Measurements from ENCODE around the gene TSPYL4.

The TSPYL4 gene

DNA sequence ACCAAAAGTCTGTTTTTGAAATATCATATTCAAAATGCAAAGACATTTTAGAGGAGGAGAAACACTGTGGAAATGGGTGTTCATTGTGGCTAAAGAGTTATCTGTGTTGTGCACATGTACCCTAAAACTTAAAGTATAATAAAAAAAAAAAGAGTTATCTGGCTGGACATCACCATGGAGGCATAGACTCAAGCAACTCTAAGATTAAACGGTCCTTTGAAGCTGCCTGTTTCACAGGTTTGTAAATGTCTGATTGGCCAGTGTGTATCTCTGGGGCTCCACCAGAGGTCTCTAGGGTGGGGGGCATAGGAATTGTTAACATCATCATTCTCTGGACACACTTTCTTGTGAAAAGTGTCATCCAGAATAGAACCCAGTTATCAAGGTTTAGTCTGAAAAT lies 39.2 kb downstream of the TSPYL4 start:
- Histone ChIP-seq H3K27me3 (replicated peaks; ENCODE audit: control insufficient read depth, insufficient read depth, low read length) (no peaks in the 10 kb centered on the region), H3K36me3 (ENCODE audit: control insufficient read depth, insufficient read depth, low read length) (peaks cover 2% of the 10 kb centered on the region; the same call in 1 of the 2 replicates), H3K4me3 (replicated peaks; ENCODE audit: low read depth, low read length) (no peak overlapping the region)
- DNase-seq (ENCODE audit: extremely low read depth, insufficient read length), result no peak
- TF ChIP-seq, protein P1, sequence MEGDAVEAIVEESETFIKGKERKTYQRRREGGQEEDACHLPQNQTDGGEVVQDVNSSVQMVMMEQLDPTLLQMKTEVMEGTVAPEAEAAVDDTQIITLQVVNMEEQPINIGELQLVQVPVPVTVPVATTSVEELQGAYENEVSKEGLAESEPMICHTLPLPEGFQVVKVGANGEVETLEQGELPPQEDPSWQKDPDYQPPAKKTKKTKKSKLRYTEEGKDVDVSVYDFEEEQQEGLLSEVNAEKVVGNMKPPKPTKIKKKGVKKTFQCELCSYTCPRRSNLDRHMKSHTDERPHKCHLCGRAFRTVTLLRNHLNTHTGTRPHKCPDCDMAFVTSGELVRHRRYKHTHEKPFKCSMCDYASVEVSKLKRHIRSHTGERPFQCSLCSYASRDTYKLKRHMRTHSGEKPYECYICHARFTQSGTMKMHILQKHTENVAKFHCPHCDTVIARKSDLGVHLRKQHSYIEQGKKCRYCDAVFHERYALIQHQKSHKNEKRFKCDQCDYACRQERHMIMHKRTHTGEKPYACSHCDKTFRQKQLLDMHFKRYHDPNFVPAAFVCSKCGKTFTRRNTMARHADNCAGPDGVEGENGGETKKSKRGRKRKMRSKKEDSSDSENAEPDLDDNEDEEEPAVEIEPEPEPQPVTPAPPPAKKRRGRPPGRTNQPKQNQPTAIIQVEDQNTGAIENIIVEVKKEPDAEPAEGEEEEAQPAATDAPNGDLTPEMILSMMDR (IDR thresholded peaks at IDR 0.05; ENCODE audit: insufficient read depth, low read length, poor library complexity, severe bottlenecking), result no peak

DNA sequence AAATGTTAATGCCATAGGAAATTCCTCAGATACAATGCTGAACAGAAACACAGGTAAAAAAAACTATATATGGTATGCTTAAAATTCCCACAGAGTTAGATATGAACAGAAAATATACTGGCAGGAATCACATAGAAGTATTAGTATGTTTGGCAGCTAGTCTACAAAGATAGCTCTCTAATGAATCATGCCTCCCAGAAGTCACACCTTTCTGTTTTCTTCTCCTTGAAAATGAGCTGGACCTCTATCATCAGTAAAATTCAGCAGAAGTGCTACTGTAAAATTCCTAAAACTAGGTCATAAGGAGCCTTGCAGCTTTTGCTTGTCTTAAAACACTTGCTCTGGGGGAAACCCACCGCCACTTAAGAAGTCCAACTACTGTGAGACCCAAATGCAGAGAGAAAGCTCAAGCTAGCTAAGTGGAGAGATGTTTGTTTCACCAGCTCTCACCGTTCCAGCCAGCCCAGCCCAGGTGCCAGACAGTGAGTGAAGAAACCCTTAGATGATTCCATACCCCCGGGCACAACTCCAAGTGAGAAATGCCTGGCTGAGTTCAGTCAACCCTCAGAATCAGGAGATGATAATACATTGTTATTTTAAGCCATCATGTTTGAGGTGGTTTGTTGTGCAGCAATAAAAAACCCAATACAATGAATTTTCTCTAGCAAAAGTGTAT lies 43.0 kb downstream of the TSPYL4 start:
- TF ChIP-seq, protein P1 (IDR thresholded peaks at IDR 0.05; ENCODE audit: insufficient read depth, low read length, poor library complexity, severe bottlenecking), result no peak
- H3K36me3 ChIP-seq (ENCODE audit: control insufficient read depth, insufficient read depth, low read length), result peaks cover 2% of the 10 kb centered on the region; the same call in 1 of the 2 replicates
- DNase-seq (ENCODE audit: extremely low read depth, insufficient read length), result no peak
- H3K4me3 ChIP-seq (replicated peaks; ENCODE audit: low read depth, low read length), result no peak overlapping the region
- H3K27me3 ChIP-seq (replicated peaks; ENCODE audit: control insufficient read depth, insufficient read depth, low read length), result no peaks in the 10 kb centered on the region

DNA sequence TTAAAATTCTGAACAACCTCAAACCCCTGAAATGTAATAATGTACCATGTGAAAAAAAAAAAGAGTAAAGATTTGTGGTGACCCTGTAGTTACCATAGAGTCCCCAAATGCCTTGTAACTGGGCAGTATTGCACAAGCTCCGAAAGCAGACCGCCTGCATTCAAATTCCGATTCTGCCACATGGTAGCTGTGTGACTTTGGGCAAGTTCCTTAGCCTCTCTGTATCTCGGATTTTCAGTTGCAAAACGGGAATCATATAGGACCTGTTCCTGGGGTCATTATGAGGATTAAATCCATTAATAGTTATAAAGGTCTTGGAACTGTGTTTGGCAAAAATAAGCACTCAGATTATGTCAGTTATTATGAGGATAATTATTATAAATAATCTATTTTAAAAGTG lies 43.6 kb downstream of the TSPYL4 start:
- Histone ChIP-seq H3K36me3 (ENCODE audit: control insufficient read depth, insufficient read depth, low read length) (peaks cover 2% of the 10 kb centered on the region; the same call in 1 of the 2 replicates), H3K4me3 (replicated peaks; ENCODE audit: low read depth, low read length) (no peak overlapping the region), H3K27me3 (replicated peaks; ENCODE audit: control insufficient read depth, insufficient read depth, low read length) (no peaks in the 10 kb centered on the region)
- TF ChIP-seq, protein P1 (IDR thresholded peaks at IDR 0.05; ENCODE audit: insufficient read depth, low read length, poor library complexity, severe bottlenecking), result no peak
- no peak for DNase-seq (ENCODE audit: extremely low read depth, insufficient read length)

DNA sequence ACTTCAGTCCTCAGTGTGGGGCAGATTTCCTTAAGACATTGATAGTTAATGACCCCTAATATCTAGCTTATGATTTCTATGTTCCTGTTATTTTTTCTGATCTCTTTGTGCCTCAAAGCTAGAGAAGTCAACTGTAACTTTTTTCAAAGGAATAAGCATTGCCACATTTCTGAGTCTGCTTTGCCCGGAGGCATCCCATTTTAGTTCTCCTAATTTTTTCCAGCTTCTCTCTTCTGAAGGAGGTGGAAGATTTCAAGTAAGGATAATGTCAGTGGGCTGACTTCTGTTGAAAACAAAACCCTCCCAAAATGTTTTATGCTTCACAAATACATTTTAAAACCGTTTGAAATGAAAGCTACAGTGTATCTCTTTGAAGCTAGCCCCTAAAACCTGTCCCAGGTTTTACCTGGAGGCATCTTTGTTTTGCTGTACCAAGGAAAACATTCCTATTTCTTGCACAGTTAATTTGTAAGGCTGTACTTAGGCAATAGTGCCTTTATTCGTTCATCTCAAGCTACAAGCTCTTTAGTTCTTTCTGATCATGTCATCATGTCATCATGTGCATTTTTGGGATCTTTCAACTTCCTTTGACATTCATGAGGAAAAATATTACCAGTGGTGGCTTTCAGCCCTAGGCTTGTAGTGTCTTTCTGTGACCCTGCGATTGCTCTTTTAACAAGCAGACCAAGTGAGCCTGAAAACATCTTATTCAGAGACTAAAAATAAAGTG lies 45.7 kb downstream of the TSPYL4 start:
- peaks cover 2% of the 10 kb centered on the region; the same call in 1 of the 2 replicates for H3K36me3 ChIP-seq (ENCODE audit: control insufficient read depth, insufficient read depth, low read length)
- no peak overlapping the region for H3K4me3 ChIP-seq (replicated peaks; ENCODE audit: low read depth, low read length)
- DNase-seq (ENCODE audit: extremely low read depth, insufficient read length), result no peak
- TF ChIP-seq, protein P1 (IDR thresholded peaks at IDR 0.05; ENCODE audit: insufficient read depth, low read length, poor library complexity, severe bottlenecking), result no peak
- H3K27me3 ChIP-seq (replicated peaks; ENCODE audit: control insufficient read depth, insufficient read depth, low read length), result no peaks in the 10 kb centered on the region

DNA sequence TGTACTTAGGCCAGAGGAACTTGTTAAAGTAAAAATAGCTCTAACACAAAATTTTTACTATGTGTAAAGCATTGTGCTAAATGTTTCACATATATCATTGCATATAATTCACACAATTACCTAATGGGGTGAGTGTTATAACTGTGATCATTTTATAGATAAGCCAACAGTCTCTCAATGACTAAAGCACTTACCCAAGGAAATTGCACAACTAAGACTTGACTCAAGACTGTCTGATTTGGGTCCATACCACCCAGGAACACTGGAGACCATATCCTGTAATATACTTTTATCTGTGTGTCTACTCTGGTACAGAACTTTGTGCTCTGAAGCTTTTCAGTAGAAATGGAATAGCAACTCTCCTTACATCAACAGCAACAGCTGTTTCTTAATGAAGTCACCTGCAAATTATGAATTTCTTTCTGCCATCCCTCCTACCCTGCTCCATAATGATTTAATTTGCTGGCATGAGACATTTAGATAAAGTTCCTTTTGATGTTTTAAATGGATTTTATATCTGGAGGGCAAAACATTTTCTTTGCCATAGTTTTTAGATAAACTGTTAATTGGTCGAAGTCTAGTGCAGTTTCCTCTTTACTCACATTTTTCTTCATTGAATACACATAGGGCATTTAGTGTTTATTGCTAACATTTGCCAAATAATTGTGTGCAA lies 47.5 kb downstream of the TSPYL4 start:
- TF ChIP-seq, protein P1 (IDR thresholded peaks at IDR 0.05; ENCODE audit: insufficient read depth, low read length, poor library complexity, severe bottlenecking), result no peak
- Histone ChIP-seq H3K36me3 (ENCODE audit: control insufficient read depth, insufficient read depth, low read length) (no peaks in the 10 kb centered on the region; the same call in 1 of the 2 replicates), H3K4me3 (replicated peaks; ENCODE audit: low read depth, low read length) (no peak overlapping the region), H3K27me3 (replicated peaks; ENCODE audit: control insufficient read depth, insufficient read depth, low read length) (no peaks in the 10 kb centered on the region)
- no peak for DNase-seq (ENCODE audit: extremely low read depth, insufficient read length)

All from GM06990 (cell line).